Hepatocyte (in vitro differentiated cells): ENCODE data around the gene OLFM2. TPM values are rescaled to one million over a fixed set of nuclear protein-coding genes. Genes with fewer than 3 reads are reported as not detected.

Experiments
- DNase-seq: peaks from one replicate; pipeline ENCODE4 v3.0.0-alpha.2; 2016; ENCODE audit warnings: low spot score
- H2AFZ ChIP-seq: fragments of 200-600 bp; sonication (generic); 2 replicates; pipeline ENCODE4 v1.6.0; 2016; ENCODE audit warnings: antibody characterized with exemption, mild to moderate bottlenecking
- H3K27ac ChIP-seq: fragments of 200-600 bp; sonication (generic); 2 replicates; pipeline ENCODE4 v1.5.1; 2016; ENCODE audit warnings: mild to moderate bottlenecking
- H3K27me3 ChIP-seq: fragments of 200-600 bp; sonication (generic); 2 replicates; pipeline ENCODE4 v1.6.1; 2016
- H3K36me3 ChIP-seq: fragments of 200-600 bp; sonication (generic); replicated peaks from 2 replicates; pipeline ENCODE4 v1.5.1; 2016; ENCODE audit warnings: low read depth; ENCODE audit not compliant: insufficient read depth
- H3K4me1 ChIP-seq: fragments of 200-600 bp; sonication (generic); 2 replicates; pipeline ENCODE4 v1.5.1; 2016; ENCODE audit warnings: mild to moderate bottlenecking, moderate library complexity; ENCODE audit not compliant: insufficient read depth
- H3K4me2 ChIP-seq: fragments of 200-600 bp; sonication (generic); 2 replicates; pipeline ENCODE4 v1.6.0; 2016
- H3K4me3 ChIP-seq: fragments of 200-600 bp; sonication (generic); 2 replicates; pipeline ENCODE4 v1.5.1; 2016; ENCODE audit warnings: mild to moderate bottlenecking
- H3K79me2 ChIP-seq: fragments of 200-600 bp; sonication (generic); 2 replicates; pipeline ENCODE4 v1.6.0; 2017; ENCODE audit warnings: mild to moderate bottlenecking
- H3K9me2 ChIP-seq: fragments of 200-600 bp; sonication (generic); replicated peaks from 2 replicates; pipeline ENCODE4 v1.6.0; 2017; ENCODE audit warnings: mild to moderate bottlenecking; ENCODE audit not compliant: insufficient read depth
- H3K9me3 ChIP-seq: fragments of 200-600 bp; sonication (generic); 2 replicates; pipeline ENCODE4 v1.5.1; 2016; ENCODE audit warnings: low read depth, mild to moderate bottlenecking
- H4K20me1 ChIP-seq: fragments of 200-600 bp; sonication (generic); 2 replicates; pipeline ENCODE4 v1.6.0; 2016; ENCODE audit warnings: mild to moderate bottlenecking; ENCODE audit not compliant: insufficient read depth, poor library complexity, severe bottlenecking
- EZH2 ChIP-seq: fragments of 200-600 bp; sonication (generic); IDR thresholded peaks from 2 replicates; pipeline ENCODE4 v1.6.1; 2016; ENCODE audit warnings: antibody characterized with exemption, mild to moderate bottlenecking, borderline replicate concordance
- EZH2phosphoT487 ChIP-seq: fragments of 200-600 bp; sonication (generic); IDR thresholded peaks from one replicate; pipeline ENCODE4 v1.6.1; 2018; ENCODE audit warnings: antibody characterized with exemption, mild to moderate bottlenecking, low read depth, moderate library complexity; ENCODE audit not compliant: unreplicated experiment, severe bottlenecking
- WGBS: methylation state at CpG from one replicate; pipeline ENCODE4 v1.1.6; 2016; ENCODE audit warnings: low lambda C conversion rate; ENCODE audit errors: missing lambda C conversion rate; 5-methylcytosine and 5-hydroxymethylcytosine counted together
- polyA plus RNA-seq: library from polyadenylated mRNA; unstranded; fragments of >200 nt; fragmentation: Nextera tagmentation; extraction: Ambion mirVana; gene quantifications from 2 replicates; pipeline ENCODE4 v1.2.1, GENCODE V29; 2016
- total RNA-seq: library from RNA; depleted of rRNA; stranded (reverse); fragments of >200 nt; gene quantifications from 2 replicates; pipeline ENCODE4 v1.2.3, GENCODE V29; 2014
- TF ChIP-seq, protein P1 (sequence below): fragments of 200-600 bp; sonication (generic); IDR thresholded peaks from 2 replicates; pipeline ENCODE4 v1.5.1; 2016; ENCODE audit warnings: antibody characterized with exemption, mild to moderate bottlenecking; ENCODE audit not compliant: poor library complexity

OLFM2 gene
- total and polyA plus RNA-seq, 2 experiments from 2014 or later: 33.1 to 36.5 TPM

GRCh38 chr19:9909251-9909650, 27.1 kb downstream of the OLFM2 start:
- no peak overlapping the region for H3K27ac ChIP-seq
- H3K79me2 ChIP-seq: no peaks in the 10 kb centered on the region
- no peak overlapping the region for H3K4me3 ChIP-seq
- no peaks in the 10 kb centered on the region for H3K36me3 ChIP-seq
- no peaks in the 10 kb centered on the region for H3K9me2 ChIP-seq
- H3K9me3 ChIP-seq: no peaks in the 10 kb centered on the region
- H2AFZ ChIP-seq: no peak overlapping the region
- peaks cover 26% of the 10 kb centered on the region for H3K27me3 ChIP-seq
- peaks cover 4% of the 10 kb centered on the region for H3K4me1 ChIP-seq
- 61% methylated on average over 10 of the region's 10 CpGs for WGBS
- H3K4me2 ChIP-seq: no peak overlapping the region
- H4K20me1 ChIP-seq: peaks cover 7% of the 10 kb centered on the region
- TF ChIP-seq EZH2 (no peak), EZH2phosphoT487 (no peak)
- TF ChIP-seq, protein P1, sequence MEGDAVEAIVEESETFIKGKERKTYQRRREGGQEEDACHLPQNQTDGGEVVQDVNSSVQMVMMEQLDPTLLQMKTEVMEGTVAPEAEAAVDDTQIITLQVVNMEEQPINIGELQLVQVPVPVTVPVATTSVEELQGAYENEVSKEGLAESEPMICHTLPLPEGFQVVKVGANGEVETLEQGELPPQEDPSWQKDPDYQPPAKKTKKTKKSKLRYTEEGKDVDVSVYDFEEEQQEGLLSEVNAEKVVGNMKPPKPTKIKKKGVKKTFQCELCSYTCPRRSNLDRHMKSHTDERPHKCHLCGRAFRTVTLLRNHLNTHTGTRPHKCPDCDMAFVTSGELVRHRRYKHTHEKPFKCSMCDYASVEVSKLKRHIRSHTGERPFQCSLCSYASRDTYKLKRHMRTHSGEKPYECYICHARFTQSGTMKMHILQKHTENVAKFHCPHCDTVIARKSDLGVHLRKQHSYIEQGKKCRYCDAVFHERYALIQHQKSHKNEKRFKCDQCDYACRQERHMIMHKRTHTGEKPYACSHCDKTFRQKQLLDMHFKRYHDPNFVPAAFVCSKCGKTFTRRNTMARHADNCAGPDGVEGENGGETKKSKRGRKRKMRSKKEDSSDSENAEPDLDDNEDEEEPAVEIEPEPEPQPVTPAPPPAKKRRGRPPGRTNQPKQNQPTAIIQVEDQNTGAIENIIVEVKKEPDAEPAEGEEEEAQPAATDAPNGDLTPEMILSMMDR: no peak
- DNase-seq: no peak

- Histone ChIP-seq H3K36me3 (no peaks in the 10 kb centered on the region), H3K9me3 (no peaks in the 10 kb centered on the region), H3K9me2 (no peaks in the 10 kb centered on the region), H4K20me1 (no peaks in the 10 kb centered on the region), H3K27me3 (peaks cover 4% of the 10 kb centered on the region), H3K79me2 (no peaks in the 10 kb centered on the region), H3K4me1 (no peaks in the 10 kb centered on the region), H3K4me3 (no peak overlapping the region), H2AFZ (no peak overlapping the region), H3K4me2 (no peak overlapping the region), H3K27ac (no peak overlapping the region)
- DNase-seq: no peak
- TF ChIP-seq, protein P1: no peak
- TF ChIP-seq EZH2 (no peak), EZH2phosphoT487 (no peak)
- WGBS: 83% methylated on average over 14 of the region's 16 CpGs
Measured at GRCh38 chr19:9906475-9907087, 29.7 kb downstream of the OLFM2 start.

- WGBS: 90% methylated on average over 5 of the region's 5 CpGs
- H3K4me3 ChIP-seq: no peak overlapping the region
Measured at GRCh38 chr19:9903336-9903735, 33.0 kb downstream of the OLFM2 start.

More at GRCh38 chr19:9903336-9903735, 33.0 kb downstream of the OLFM2 start:
- H3K9me3 ChIP-seq: no peaks in the 10 kb centered on the region
- no peaks in the 10 kb centered on the region for H3K79me2 ChIP-seq
- H4K20me1 ChIP-seq: no peaks in the 10 kb centered on the region
- no peak for DNase-seq
- H3K27ac ChIP-seq: no peak overlapping the region
- no peak for TF ChIP-seq EZH2
- TF ChIP-seq, protein P1: no peak
- no peak overlapping the region for H3K4me2 ChIP-seq
- no peaks in the 10 kb centered on the region for H3K4me1 ChIP-seq
- H2AFZ ChIP-seq: no peak overlapping the region
- no peaks in the 10 kb centered on the region for H3K36me3 ChIP-seq
- no peaks in the 10 kb centered on the region for H3K9me2 ChIP-seq
- H3K27me3 ChIP-seq: no peaks in the 10 kb centered on the region
